H1 (cell line): ENCODE results near the gene FBXL17. TPM values are rescaled to one million over a fixed set of nuclear protein-coding genes. Genes with fewer than 3 reads are reported as not detected.
"Not testable (repeated sequence)": the region's sequence is repeated elsewhere in the genome, so short reads cannot be mapped to it uniquely, and the experiment has no call there.

Source experiments
- CTCF ChIA-PET: fragments of 300-600 bp; sonication (Branson Sonifier 250); formaldehyde crosslinking; loops from one replicate; lab custom pipeline; 2021; ENCODE audit not compliant: partially characterized antibody; lab: Charles Lee
- POLR2A ChIA-PET: fragments of 300-600 bp; sonication (Branson Sonifier 250); formaldehyde crosslinking; loops from one replicate; lab custom pipeline; 2021; ENCODE audit warnings: inconsistent platforms; ENCODE audit not compliant: partially characterized antibody; lab: Charles Lee
- DNase-seq, 2 experiments: peaks; one replicate each; pipeline versions ENCODE4 v3.0.0 to v3.0.0-alpha.2; 2010 to 2022; ENCODE audit warnings: low spot score in 2 of 2, low read depth in 1 of 2, mixed read lengths in 1 of 2
- FAIRE-seq: peaks from 2 replicates; lab custom pipeline; 2011; peaks lifted over from hg19 to GRCh38; lab: Jason Lieb, UNC
- H2AFZ ChIP-seq: 2 replicates; pipeline ENCODE4 v1.8.1; 2012; ENCODE audit warnings: low read length, inconsistent platforms
- H2AK5ac ChIP-seq: 2 replicates; pipeline ENCODE4 v1.6.1; 2013; ENCODE audit warnings: low read depth, low read length
- H2BK120ac ChIP-seq: replicated peaks from 2 replicates; pipeline ENCODE3; 2013; ENCODE audit warnings: low read depth, low read length, inconsistent platforms
- H2BK12ac ChIP-seq: 2 replicates; pipeline ENCODE4 v1.6.1; 2013; ENCODE audit warnings: low read depth, low read length
- H2BK15ac ChIP-seq: 2 replicates; pipeline ENCODE4 v1.6.1; 2013; ENCODE audit warnings: low read length
- H2BK20ac ChIP-seq: 2 replicates; pipeline ENCODE4 v1.6.1; 2013; ENCODE audit warnings: low read length
- H2BK5ac ChIP-seq: 2 replicates; pipeline ENCODE4 v1.6.1; 2013; ENCODE audit warnings: low read depth, low read length
- H3K14ac ChIP-seq: 2 replicates; pipeline ENCODE4 v1.6.1; 2013; ENCODE audit warnings: inconsistent platforms; ENCODE audit not compliant: insufficient read length
- H3K18ac ChIP-seq: 2 replicates; pipeline ENCODE4 v1.6.1; 2013; ENCODE audit warnings: low read length; ENCODE audit errors: extremely low read depth
- H3K23ac ChIP-seq: 2 replicates; pipeline ENCODE4 v1.6.1; 2013; ENCODE audit warnings: inconsistent platforms; ENCODE audit not compliant: insufficient read length
- H3K23me2 ChIP-seq: 2 replicates; pipeline ENCODE4 v1.6.1; 2013; ENCODE audit warnings: low read depth, low read length
- H3K27ac ChIP-seq: 2 replicates; pipeline ENCODE4 v1.6.1; 2011; ENCODE audit warnings: low read depth, low read length, inconsistent platforms
- H3K27me3 ChIP-seq, 4 experiments: replicated peaks in 1 of 4; 1 replicate in 1 of 4; 2 replicates in 3 of 4; pipeline versions ENCODE4 v1.6.1 to v1.8.1; 2011 to 2013; ENCODE audit warnings: low read length in 3 of 4, mild to moderate bottlenecking in 3 of 4, inconsistent platforms in 2 of 4, mixed read lengths in 2 of 4, moderate library complexity in 1 of 4; ENCODE audit not compliant: control insufficient read depth in 3 of 4, insufficient read depth in 3 of 4; ENCODE audit errors: extremely low read depth in 1 of 4
- H3K36me3 ChIP-seq, 4 experiments: 2 replicates each; pipeline versions ENCODE4 v1.6.1 to v1.8.1; 2011 to 2013; ENCODE audit warnings: mild to moderate bottlenecking in 4 of 4, low read length in 3 of 4, moderate library complexity in 2 of 4, control low read depth in 1 of 4, inconsistent platforms in 1 of 4; ENCODE audit not compliant: insufficient read depth in 4 of 4, control insufficient read depth in 2 of 4
- H3K4ac ChIP-seq: replicated peaks from 2 replicates; pipeline ENCODE3; 2013; ENCODE audit warnings: low read length, low read depth, mixed read lengths, inconsistent platforms; ENCODE audit not compliant: insufficient read length
- H3K4me1 ChIP-seq, 4 experiments: replicated peaks in 1 of 4; 1 replicate in 1 of 4; 2 replicates in 3 of 4; pipeline versions ENCODE4 v1.6.1 to v1.8.1; 2011 to 2013; ENCODE audit warnings: low read length in 3 of 4, inconsistent platforms in 2 of 4, mixed read lengths in 1 of 4; ENCODE audit not compliant: insufficient read depth in 4 of 4, control insufficient read depth in 3 of 4
- H3K4me2 ChIP-seq, 2 experiments: 2 replicates each; pipeline versions ENCODE4 v1.6.1 to v1.8.1; 2011 to 2013; ENCODE audit warnings: low read depth in 2 of 2, low read length in 2 of 2, control low read depth in 1 of 2, inconsistent platforms in 1 of 2, mild to moderate bottlenecking in 1 of 2; ENCODE audit not compliant: insufficient read depth in 1 of 2
- H3K4me3 ChIP-seq, 4 experiments: fragments of 200-600, 300-600 bp in 1 of 4; sonication (generic), shearing (Covaris generic), sonication (Bioruptor Twin) in 1 of 4; 2 replicates each; pipeline versions ENCODE4 v1.5.1 to v1.8.1; 2011 to 2016; ENCODE audit warnings: low read length in 4 of 4, low read depth in 3 of 4, control low read depth in 2 of 4, inconsistent platforms in 2 of 4, mild to moderate bottlenecking in 2 of 4, mixed read lengths in 1 of 4, moderate library complexity in 1 of 4; ENCODE audit not compliant: insufficient read depth in 2 of 4; ENCODE audit errors: extremely low read depth in 1 of 4
- H3K56ac ChIP-seq: replicated peaks from 2 replicates; pipeline ENCODE3; 2013; ENCODE audit warnings: low read depth, mild to moderate bottlenecking, mixed read lengths, low read length, inconsistent platforms; ENCODE audit not compliant: insufficient read length
- H3K79me1 ChIP-seq: 2 replicates; pipeline ENCODE4 v1.6.1; 2013; ENCODE audit warnings: low read depth, low read length, control low read depth
- H3K79me2 ChIP-seq, 2 experiments: 2 replicates each; pipeline versions ENCODE4 v1.6.1 to v1.8.1; 2012 to 2013; ENCODE audit warnings: low read length in 2 of 2, mild to moderate bottlenecking in 2 of 2, inconsistent platforms in 1 of 2; ENCODE audit not compliant: insufficient read depth in 2 of 2, control insufficient read depth in 1 of 2
- H3K9ac ChIP-seq, 4 experiments: replicated peaks in 1 of 4; 1 replicate in 1 of 4; 2 replicates in 3 of 4; pipeline versions ENCODE4 v1.6.1 to v1.8.1; 2011 to 2013; ENCODE audit warnings: low read depth in 3 of 4, low read length in 3 of 4, control low read depth in 2 of 4, mild to moderate bottlenecking in 2 of 4, moderate library complexity in 2 of 4, inconsistent platforms in 1 of 4; ENCODE audit errors: extremely low read depth in 1 of 4
- H3K9me3 ChIP-seq, 2 experiments: 2 replicates each; pipeline versions ENCODE4 v1.6.1 to v1.8.1; 2012 to 2013; ENCODE audit warnings: mild to moderate bottlenecking in 2 of 2, moderate library complexity in 2 of 2, control low read depth in 1 of 2, inconsistent platforms in 1 of 2, low read depth in 1 of 2, low read length in 1 of 2, mixed read lengths in 1 of 2; ENCODE audit not compliant: insufficient read depth in 2 of 2
- H4K20me1 ChIP-seq, 2 experiments: replicated peaks in 1 of 2; 2 replicates each; pipeline versions ENCODE3 to v1.8.1; 2011 to 2013; ENCODE audit warnings: inconsistent platforms in 2 of 2, low read length in 2 of 2, mild to moderate bottlenecking in 1 of 2; ENCODE audit not compliant: insufficient read depth in 2 of 2, control insufficient read depth in 1 of 2
- H4K5ac ChIP-seq: 2 replicates; pipeline ENCODE4 v1.6.1; 2013; ENCODE audit warnings: low read length, low read depth, mixed read lengths, inconsistent platforms; ENCODE audit not compliant: insufficient read length
- H4K8ac ChIP-seq: 2 replicates; pipeline ENCODE4 v1.8.0; 2013; ENCODE audit warnings: mild to moderate bottlenecking, moderate library complexity, low read length, inconsistent platforms; ENCODE audit not compliant: insufficient read depth; ENCODE audit errors: extremely low read depth
- H4K91ac ChIP-seq: replicated peaks from 2 replicates; pipeline ENCODE3; 2013; ENCODE audit warnings: low read length, mixed read lengths, inconsistent platforms; ENCODE audit not compliant: insufficient read length
- ASH2L ChIP-seq: fragments of 200-600, 300-600 bp; sonication (generic); IDR thresholded peaks from one replicate; pipeline ENCODE4 v1.7.1; 2017; ENCODE audit warnings: low read length
- CTBP2 ChIP-seq: IDR thresholded peaks from 2 replicates; pipeline ENCODE4 v1.7.0; 2011; ENCODE audit warnings: borderline replicate concordance, mild to moderate bottlenecking, moderate library complexity, mixed read lengths, low read length; ENCODE audit not compliant: insufficient read depth, insufficient read length
- POLR2AphosphoS5 ChIP-seq: IDR thresholded peaks from 2 replicates; pipeline ENCODE4 v1.6.1; 2011; ENCODE audit warnings: low read depth, low read length
- TBP ChIP-seq: IDR thresholded peaks from 2 replicates; pipeline ENCODE4 v1.6.1; 2011; ENCODE audit warnings: low read depth, low read length, improper control_type of control experiment
- TCF12 ChIP-seq: IDR thresholded peaks from 2 replicates; pipeline ENCODE4 v1.6.1; 2011; ENCODE audit warnings: low read depth, mild to moderate bottlenecking, low read length
- TEAD4 ChIP-seq: IDR thresholded peaks from 2 replicates; pipeline ENCODE4 v1.6.1; 2012; ENCODE audit warnings: low read depth, low read length, inconsistent platforms, mixed read lengths
- WGBS, 2 experiments: shearing (Covaris generic) in 1 of 2; methylation state at CpG; one replicate each; pipeline versions ENCODE4 v1.1.6 to v1.1.7; 2013 to 2015; ENCODE audit warnings: low lambda C conversion rate in 2 of 2, mixed read lengths in 2 of 2, inconsistent platforms in 1 of 2, low coverage in 1 of 2, missing lambda C conversion rate in 1 of 2; ENCODE audit not compliant: insufficient replicate concordance in 2 of 2, insufficient coverage in 1 of 2, insufficient read length in 1 of 2; ENCODE audit errors: extremely low coverage in 1 of 2, missing lambda C conversion rate in 1 of 2; 5-methylcytosine and 5-hydroxymethylcytosine counted together
- polyA plus RNA-seq, 7 experiments: library from polyadenylated mRNA; depleted of rRNA in 3 of 7; stranded (reverse) in 5 of 7; unstranded in 2 of 7; fragments of >200 nt in 5 of 7; fragments of 200-250 nt in 2 of 7; gene quantifications; 1 replicate in 5 of 7; 2 replicates in 1 of 7; 4 replicates in 1 of 7; pipeline versions ENCODE4 v1.2.1 to v1.2.3, GENCODE V29; 2011 to 2013; ENCODE audit warnings: missing spikeins in 2 of 7, mixed read lengths in 2 of 7
- total RNA-seq: library from RNA; stranded (reverse); fragmentation: NEBNext Ultra II Directional; extraction: Animal tissue kit (Norgen Biotek cat#: 25700); gene quantifications from 2 replicates; pipeline ENCODE4 v1.2.1, GENCODE V29; 2021
- TF ChIP-seq, protein P1 (sequence below), 3 experiments: IDR thresholded peaks; 1 replicate in 2 of 3; 2 replicates in 1 of 3; pipeline versions ENCODE4 v1.5.1 to v1.6.1; 2011; ENCODE audit warnings: low read length in 3 of 3, mild to moderate bottlenecking in 3 of 3, inconsistent platforms in 2 of 3, low read depth in 1 of 3, moderate library complexity in 1 of 3; ENCODE audit not compliant: insufficient read depth in 1 of 3; ENCODE audit errors: control extremely low read depth in 1 of 3

FBXL17 gene
- total and polyA plus RNA-seq, 2 of the 8 experiments (the other 6 are each of a cell fraction or from before 2014, with no cell fraction given), result 0.35 to 4.3 TPM

DNA sequence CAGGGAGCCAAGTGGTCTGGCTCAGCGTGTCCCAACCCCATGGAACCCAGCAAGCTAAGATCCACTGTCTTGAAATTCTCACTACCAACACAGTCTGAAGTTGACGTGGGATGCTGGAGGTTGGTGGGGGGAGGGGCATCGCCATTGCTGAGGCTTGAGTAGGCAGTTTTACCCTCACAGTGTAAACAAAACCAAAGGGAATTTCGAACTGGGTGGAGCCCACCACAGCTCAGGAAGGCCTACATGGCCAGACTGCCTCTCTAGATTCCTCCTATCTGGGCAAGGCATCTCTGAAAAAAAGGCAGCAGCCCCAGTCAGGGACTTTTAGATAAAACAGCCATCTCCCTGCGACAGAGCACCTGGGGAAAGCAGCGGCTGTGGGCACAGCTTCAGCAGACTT, 17.1 kb upstream of the FBXL17 start (continued):
- TF ChIP-seq CTBP2, result no peak
- TF ChIP-seq TCF12, result no peak
- TF ChIP-seq, protein P1, sequence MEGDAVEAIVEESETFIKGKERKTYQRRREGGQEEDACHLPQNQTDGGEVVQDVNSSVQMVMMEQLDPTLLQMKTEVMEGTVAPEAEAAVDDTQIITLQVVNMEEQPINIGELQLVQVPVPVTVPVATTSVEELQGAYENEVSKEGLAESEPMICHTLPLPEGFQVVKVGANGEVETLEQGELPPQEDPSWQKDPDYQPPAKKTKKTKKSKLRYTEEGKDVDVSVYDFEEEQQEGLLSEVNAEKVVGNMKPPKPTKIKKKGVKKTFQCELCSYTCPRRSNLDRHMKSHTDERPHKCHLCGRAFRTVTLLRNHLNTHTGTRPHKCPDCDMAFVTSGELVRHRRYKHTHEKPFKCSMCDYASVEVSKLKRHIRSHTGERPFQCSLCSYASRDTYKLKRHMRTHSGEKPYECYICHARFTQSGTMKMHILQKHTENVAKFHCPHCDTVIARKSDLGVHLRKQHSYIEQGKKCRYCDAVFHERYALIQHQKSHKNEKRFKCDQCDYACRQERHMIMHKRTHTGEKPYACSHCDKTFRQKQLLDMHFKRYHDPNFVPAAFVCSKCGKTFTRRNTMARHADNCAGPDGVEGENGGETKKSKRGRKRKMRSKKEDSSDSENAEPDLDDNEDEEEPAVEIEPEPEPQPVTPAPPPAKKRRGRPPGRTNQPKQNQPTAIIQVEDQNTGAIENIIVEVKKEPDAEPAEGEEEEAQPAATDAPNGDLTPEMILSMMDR (IDR thresholded peaks at IDR 0.05; ENCODE audit: control extremely low read depth in 1 of 3, insufficient read depth in 1 of 3, low read depth in 1 of 3, low read length in 3 of 3), result no peak
- TF ChIP-seq POLR2AphosphoS5, result no peak
- TF ChIP-seq TBP, result no peak
- TF ChIP-seq TEAD4, result no peak
- no peak for TF ChIP-seq ASH2L

GRCh38 chr5:108396837-108397236, 14.9 kb upstream of the FBXL17 start:
- POLR2A ChIA-PET, H4K5ac ChIP-seq, H3K4ac ChIP-seq, H3K27me3 ChIP-seq, H3K4me3 ChIP-seq, H2BK5ac ChIP-seq, H3K9me3 ChIP-seq, H2AK5ac ChIP-seq, H2BK20ac ChIP-seq, H3K9ac ChIP-seq, H3K27ac ChIP-seq, H2AFZ ChIP-seq, H3K56ac ChIP-seq, H3K18ac ChIP-seq, H3K14ac ChIP-seq, H2BK120ac ChIP-seq, FAIRE-seq, H2BK15ac ChIP-seq, H3K4me2 ChIP-seq, H2BK12ac ChIP-seq, H3K36me3 ChIP-seq, H3K23me2 ChIP-seq, H4K8ac ChIP-seq, H3K23ac ChIP-seq, H4K20me1 ChIP-seq, H3K4me1 ChIP-seq, H3K79me1 ChIP-seq, CTCF ChIA-PET, H4K91ac ChIP-seq, H3K79me2 ChIP-seq, DNase-seq: not testable (repeated sequence)
- 97% methylated on average over 5 of the region's 5 CpGs; no CpG with 5 or more reads in 1 of the 2 experiments for WGBS, 2 experiments
